GM23338 (cell line): ENCODE results near the gene CCDC92B. TPM values are rescaled to one million over a fixed set of nuclear protein-coding genes. Genes with fewer than 3 reads are reported as not detected.
A peak's percentile ranks its signal among the peaks of the same experiment; 100 is the strongest.

Experiments used
- ATAC-seq: fragments of 200-7000 bp; cut with Tn5 transposase; 3 replicates; pipeline ENCODE4 v1.9.1; 2020
- DNase-seq: peaks from one replicate; pipeline ENCODE4 v3.0.0-alpha.2; 2015; ENCODE audit warnings: low spot score
- H2AFZ ChIP-seq: fragments of 200-600 bp; sonication (generic); 2 replicates; pipeline ENCODE4 v1.8.0; 2016; ENCODE audit warnings: antibody characterized with exemption, mild to moderate bottlenecking, moderate library complexity
- H3F3A ChIP-seq: fragments of 200-600 bp; sonication (generic); replicated peaks from 2 replicates; pipeline ENCODE4 v1.8.0; 2017; ENCODE audit warnings: antibody characterized with exemption, mixed run types, low read depth
- H3K27ac ChIP-seq: fragments of 200-600 bp; sonication (generic); 2 replicates; pipeline ENCODE4 v1.6.1; 2016; ENCODE audit warnings: low read depth
- H3K27me3 ChIP-seq: fragments of 200-600 bp; sonication (generic); 2 replicates; pipeline ENCODE4 v1.8.0; 2016; ENCODE audit warnings: mild to moderate bottlenecking, mixed run types, moderate library complexity; ENCODE audit not compliant: insufficient read depth
- H3K36me3 ChIP-seq: fragments of 200-600 bp; sonication (generic); 2 replicates; pipeline ENCODE4 v1.8.0; 2016; ENCODE audit warnings: mild to moderate bottlenecking; ENCODE audit not compliant: insufficient read depth
- H3K4me1 ChIP-seq: fragments of 200-600 bp; sonication (generic); 2 replicates; pipeline ENCODE4 v1.8.0; 2016; ENCODE audit warnings: mild to moderate bottlenecking, moderate library complexity; ENCODE audit not compliant: insufficient read depth
- H3K4me2 ChIP-seq: fragments of 200-600 bp; sonication (generic); 2 replicates; pipeline ENCODE4 v1.7.1; 2017; ENCODE audit warnings: mixed run types
- H3K4me3 ChIP-seq: fragments of 200-600 bp; sonication (generic); 2 replicates; pipeline ENCODE4 v1.6.1; 2016; ENCODE audit warnings: mixed run types
- H3K79me2 ChIP-seq: fragments of 200-600 bp; sonication (generic); replicated peaks from 2 replicates; pipeline ENCODE4 v1.8.0; 2017; ENCODE audit warnings: mild to moderate bottlenecking; ENCODE audit not compliant: insufficient read depth
- H3K9me2 ChIP-seq: fragments of 200-600 bp; sonication (generic); 2 replicates; pipeline ENCODE4 v1.8.0; 2017; ENCODE audit not compliant: insufficient read depth
- H4K20me1 ChIP-seq: fragments of 200-600 bp; sonication (generic); replicated peaks from 2 replicates; pipeline ENCODE4 v1.8.0; 2017; ENCODE audit warnings: mild to moderate bottlenecking; ENCODE audit not compliant: insufficient read depth
- H3K27ac Mint-ChIP-seq: 2 replicates; pipeline ENCODE4 v1.8.0; 2020; ENCODE audit warnings: inconsistent platforms, mild to moderate bottlenecking, moderate library complexity, mixed read lengths
- H3K27me3 Mint-ChIP-seq: 3 replicates; pipeline ENCODE4 v1.8.0; 2022; ENCODE audit warnings: low read depth, mild to moderate bottlenecking, moderate library complexity, mixed read lengths, inconsistent platforms; ENCODE audit not compliant: insufficient read depth, poor library complexity
- H3K36me3 Mint-ChIP-seq: 3 replicates; pipeline ENCODE4 v1.8.0; 2021; ENCODE audit warnings: low read depth, mild to moderate bottlenecking, inconsistent platforms, moderate library complexity, mixed read lengths
- H3K4me1 Mint-ChIP-seq: 3 replicates; pipeline ENCODE4 v1.8.0; 2020; ENCODE audit warnings: mild to moderate bottlenecking, inconsistent platforms, mixed read lengths
- H3K4me3 Mint-ChIP-seq: 3 replicates; pipeline ENCODE4 v1.8.0; 2021; ENCODE audit warnings: moderate library complexity, mild to moderate bottlenecking, inconsistent platforms, mixed read lengths
- H3K9me3 Mint-ChIP-seq: 3 replicates; pipeline ENCODE4 v1.8.0; 2020; ENCODE audit warnings: moderate library complexity, mild to moderate bottlenecking, inconsistent platforms, mixed read lengths
- CREB1 ChIP-seq: fragments of 250-450 bp; sonication (Bioruptor Pico); IDR thresholded peaks from 2 replicates; pipeline ENCODE4 v1.5.0; 2020; ENCODE audit warnings: low read depth, mild to moderate bottlenecking, moderate library complexity
- EZH2 ChIP-seq: fragments of 200-600 bp; sonication (generic); IDR thresholded peaks from one replicate; pipeline ENCODE4 v1.8.0; 2017; ENCODE audit warnings: antibody characterized with exemption, mild to moderate bottlenecking, low read depth; ENCODE audit not compliant: unreplicated experiment
- EZH2phosphoT487 ChIP-seq: fragments of 200-600 bp; sonication (generic); IDR thresholded peaks from one replicate; pipeline ENCODE4 v1.8.1; 2018; ENCODE audit warnings: antibody characterized with exemption; ENCODE audit not compliant: unreplicated experiment
- JUNB ChIP-seq: IDR thresholded peaks from one replicate; pipeline ENCODE4 v1.6.1; 2016; ENCODE audit warnings: antibody characterized with exemption; ENCODE audit not compliant: unreplicated experiment
- NANOG ChIP-seq: IDR thresholded peaks from 2 replicates; pipeline ENCODE4 v1.6.1; 2016; ENCODE audit warnings: antibody characterized with exemption, borderline replicate concordance
- POLR2AphosphoS5 ChIP-seq: IDR thresholded peaks from 2 replicates; pipeline ENCODE4 v1.6.1; 2016; ENCODE audit warnings: antibody characterized with exemption, low read depth
- STAT1 ChIP-seq: IDR thresholded peaks from one replicate; pipeline ENCODE4 v1.6.1; 2016; ENCODE audit warnings: antibody characterized with exemption; ENCODE audit not compliant: unreplicated experiment
- ZNF114 ChIP-seq: fragments of 250-450 bp; sonication (Bioruptor Pico); IDR thresholded peaks from 2 replicates; pipeline ENCODE4 v1.5.0; 2020; ENCODE audit warnings: mild to moderate bottlenecking, moderate library complexity
- ZNF331 ChIP-seq: fragments of 250-450 bp; sonication (Bioruptor Pico); IDR thresholded peaks from 2 replicates; pipeline ENCODE4 v1.5.0; 2020; ENCODE audit warnings: low read depth, mild to moderate bottlenecking, moderate library complexity
- polyA plus RNA-seq: library from polyadenylated mRNA; unstranded; fragments of >200 nt; fragmentation: Nextera tagmentation; extraction: Ambion mirVana; gene quantifications from 2 replicates; pipeline ENCODE4 v1.2.1, GENCODE V29; 2016
- total RNA-seq: library from RNA; depleted of rRNA; stranded (reverse); fragments of >200 nt; shearing (Covaris generic); gene quantifications from 2 replicates; pipeline ENCODE4 v1.2.3, GENCODE V29; 2014
- TF ChIP-seq, protein P1 (sequence below), 2 experiments: fragments of 200-600 bp in 1 of 2; sonication (generic) in 1 of 2; conservative IDR thresholded peaks; 2 replicates each; pipeline versions ENCODE4 v1.5.1 to v1.6.1; 2016 to 2017; ENCODE audit warnings: antibody characterized with exemption in 2 of 2, low read depth in 2 of 2, mild to moderate bottlenecking in 2 of 2, moderate library complexity in 1 of 2
- TF ChIP-seq, protein P2 (sequence below): IDR thresholded peaks from one replicate; pipeline ENCODE4 v1.6.1; 2018; ENCODE audit warnings: antibody characterized with exemption; ENCODE audit not compliant: unreplicated experiment
- TF ChIP-seq, protein P3 (sequence below): IDR thresholded peaks from 2 replicates; pipeline ENCODE4 v1.6.1; 2016; ENCODE audit warnings: antibody characterized with exemption
- TF ChIP-seq, protein P4 (sequence below): fragments of 250-450 bp; sonication (Bioruptor Pico); IDR thresholded peaks from 2 replicates; pipeline ENCODE4 v1.5.0; 2020; ENCODE audit warnings: mild to moderate bottlenecking, moderate library complexity

The CCDC92B gene
- total and polyA plus RNA-seq, 2 experiments from 2014 or later: 5.7 to 9.1 TPM

DNA sequence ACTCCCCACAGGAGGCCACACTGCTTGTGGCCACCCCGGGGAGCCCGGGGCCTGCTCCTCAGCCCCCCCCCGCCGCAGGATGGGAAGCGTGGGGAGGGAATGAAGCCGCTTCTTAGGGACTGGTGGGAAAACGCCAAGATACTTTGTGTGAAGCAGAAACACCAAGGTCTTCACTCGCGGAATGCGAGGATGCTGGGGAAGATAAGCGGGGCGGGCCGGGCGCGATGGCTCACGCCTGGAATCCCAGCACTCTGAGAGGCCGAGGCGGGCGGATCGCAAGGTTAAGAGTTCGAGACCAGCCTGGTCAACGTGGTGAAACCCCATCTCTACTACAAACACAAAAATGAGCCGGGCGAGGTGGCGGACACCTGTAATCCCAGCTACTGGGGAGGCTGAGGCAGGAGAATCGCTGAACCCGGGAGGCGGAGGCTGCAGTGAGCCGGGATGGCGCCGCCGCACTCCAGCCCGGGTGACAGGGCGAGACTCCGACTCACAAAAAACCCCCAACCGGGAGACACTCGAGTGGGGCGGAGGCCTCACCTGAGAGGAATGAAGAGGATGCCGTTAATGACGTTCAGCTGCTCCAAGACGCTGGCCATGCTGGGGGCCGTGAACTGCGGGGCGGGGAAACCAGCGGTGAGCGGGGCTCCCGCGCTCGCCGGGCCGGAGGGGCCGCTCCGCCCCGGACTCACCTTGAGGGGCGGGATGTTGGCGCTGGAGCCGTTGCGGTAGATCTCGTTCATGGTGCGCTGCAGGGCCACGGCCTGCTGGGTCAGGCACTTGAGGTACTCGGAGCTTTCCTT is 58.2 kb downstream of the CCDC92B start:
- Histone ChIP-seq H3K79me2 (no peaks in the 10 kb centered on the region), H3K4me2 (no peak overlapping the region), H4K20me1 (peaks cover 4% of the 10 kb centered on the region), H3K4me3 (peak overlapping the region; percentile 35; the same call in 1 of the 2 replicates), H3K4me1 (peaks cover 5% of the 10 kb centered on the region; the same call in 1 of the 2 replicates), H3K27ac (peak overlapping the region; percentile 32; the same call in 1 of the 2 replicates), H2AFZ (no peak overlapping the region), H3K27me3 (no peaks in the 10 kb centered on the region), H3F3A (peaks cover 16% of the 10 kb centered on the region), H3K9me2 (no peaks in the 10 kb centered on the region), H3K36me3 (no peaks in the 10 kb centered on the region)
- Mint-ChIP-seq H3K4me1 (peaks cover 8% of the 10 kb centered on the region; the same call in 2 of the 3 replicates), H3K27ac (no peak overlapping the region), H3K4me3 (no peak overlapping the region), H3K27me3 (peaks cover 24% of the 10 kb centered on the region), H3K36me3 (peaks cover 13% of the 10 kb centered on the region), H3K9me3 (no peaks in the 10 kb centered on the region)
- ATAC-seq (peak; percentile 17), DNase-seq (no peak)
- TF ChIP-seq, protein P1, sequence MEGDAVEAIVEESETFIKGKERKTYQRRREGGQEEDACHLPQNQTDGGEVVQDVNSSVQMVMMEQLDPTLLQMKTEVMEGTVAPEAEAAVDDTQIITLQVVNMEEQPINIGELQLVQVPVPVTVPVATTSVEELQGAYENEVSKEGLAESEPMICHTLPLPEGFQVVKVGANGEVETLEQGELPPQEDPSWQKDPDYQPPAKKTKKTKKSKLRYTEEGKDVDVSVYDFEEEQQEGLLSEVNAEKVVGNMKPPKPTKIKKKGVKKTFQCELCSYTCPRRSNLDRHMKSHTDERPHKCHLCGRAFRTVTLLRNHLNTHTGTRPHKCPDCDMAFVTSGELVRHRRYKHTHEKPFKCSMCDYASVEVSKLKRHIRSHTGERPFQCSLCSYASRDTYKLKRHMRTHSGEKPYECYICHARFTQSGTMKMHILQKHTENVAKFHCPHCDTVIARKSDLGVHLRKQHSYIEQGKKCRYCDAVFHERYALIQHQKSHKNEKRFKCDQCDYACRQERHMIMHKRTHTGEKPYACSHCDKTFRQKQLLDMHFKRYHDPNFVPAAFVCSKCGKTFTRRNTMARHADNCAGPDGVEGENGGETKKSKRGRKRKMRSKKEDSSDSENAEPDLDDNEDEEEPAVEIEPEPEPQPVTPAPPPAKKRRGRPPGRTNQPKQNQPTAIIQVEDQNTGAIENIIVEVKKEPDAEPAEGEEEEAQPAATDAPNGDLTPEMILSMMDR (conservative IDR thresholded peaks at IDR 0.05; ENCODE audit: low read depth in 2 of 2): no peak
- TF ChIP-seq, protein P2, sequence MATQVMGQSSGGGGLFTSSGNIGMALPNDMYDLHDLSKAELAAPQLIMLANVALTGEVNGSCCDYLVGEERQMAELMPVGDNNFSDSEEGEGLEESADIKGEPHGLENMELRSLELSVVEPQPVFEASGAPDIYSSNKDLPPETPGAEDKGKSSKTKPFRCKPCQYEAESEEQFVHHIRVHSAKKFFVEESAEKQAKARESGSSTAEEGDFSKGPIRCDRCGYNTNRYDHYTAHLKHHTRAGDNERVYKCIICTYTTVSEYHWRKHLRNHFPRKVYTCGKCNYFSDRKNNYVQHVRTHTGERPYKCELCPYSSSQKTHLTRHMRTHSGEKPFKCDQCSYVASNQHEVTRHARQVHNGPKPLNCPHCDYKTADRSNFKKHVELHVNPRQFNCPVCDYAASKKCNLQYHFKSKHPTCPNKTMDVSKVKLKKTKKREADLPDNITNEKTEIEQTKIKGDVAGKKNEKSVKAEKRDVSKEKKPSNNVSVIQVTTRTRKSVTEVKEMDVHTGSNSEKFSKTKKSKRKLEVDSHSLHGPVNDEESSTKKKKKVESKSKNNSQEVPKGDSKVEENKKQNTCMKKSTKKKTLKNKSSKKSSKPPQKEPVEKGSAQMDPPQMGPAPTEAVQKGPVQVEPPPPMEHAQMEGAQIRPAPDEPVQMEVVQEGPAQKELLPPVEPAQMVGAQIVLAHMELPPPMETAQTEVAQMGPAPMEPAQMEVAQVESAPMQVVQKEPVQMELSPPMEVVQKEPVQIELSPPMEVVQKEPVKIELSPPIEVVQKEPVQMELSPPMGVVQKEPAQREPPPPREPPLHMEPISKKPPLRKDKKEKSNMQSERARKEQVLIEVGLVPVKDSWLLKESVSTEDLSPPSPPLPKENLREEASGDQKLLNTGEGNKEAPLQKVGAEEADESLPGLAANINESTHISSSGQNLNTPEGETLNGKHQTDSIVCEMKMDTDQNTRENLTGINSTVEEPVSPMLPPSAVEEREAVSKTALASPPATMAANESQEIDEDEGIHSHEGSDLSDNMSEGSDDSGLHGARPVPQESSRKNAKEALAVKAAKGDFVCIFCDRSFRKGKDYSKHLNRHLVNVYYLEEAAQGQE: no peak
- TF ChIP-seq STAT1 (no peak), EZH2phosphoT487 (no peak), JUNB (no peak), ZNF331 (CRISPR knock-in tag) (no peak), ZNF114 (CRISPR knock-in tag) (no peak), EZH2 (no peak), NANOG (no peak), CREB1 (no peak), POLR2AphosphoS5 (no peak)
- TF ChIP-seq, protein P3, sequence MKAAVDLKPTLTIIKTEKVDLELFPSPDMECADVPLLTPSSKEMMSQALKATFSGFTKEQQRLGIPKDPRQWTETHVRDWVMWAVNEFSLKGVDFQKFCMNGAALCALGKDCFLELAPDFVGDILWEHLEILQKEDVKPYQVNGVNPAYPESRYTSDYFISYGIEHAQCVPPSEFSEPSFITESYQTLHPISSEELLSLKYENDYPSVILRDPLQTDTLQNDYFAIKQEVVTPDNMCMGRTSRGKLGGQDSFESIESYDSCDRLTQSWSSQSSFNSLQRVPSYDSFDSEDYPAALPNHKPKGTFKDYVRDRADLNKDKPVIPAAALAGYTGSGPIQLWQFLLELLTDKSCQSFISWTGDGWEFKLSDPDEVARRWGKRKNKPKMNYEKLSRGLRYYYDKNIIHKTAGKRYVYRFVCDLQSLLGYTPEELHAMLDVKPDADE: no peak
- TF ChIP-seq, protein P4, sequence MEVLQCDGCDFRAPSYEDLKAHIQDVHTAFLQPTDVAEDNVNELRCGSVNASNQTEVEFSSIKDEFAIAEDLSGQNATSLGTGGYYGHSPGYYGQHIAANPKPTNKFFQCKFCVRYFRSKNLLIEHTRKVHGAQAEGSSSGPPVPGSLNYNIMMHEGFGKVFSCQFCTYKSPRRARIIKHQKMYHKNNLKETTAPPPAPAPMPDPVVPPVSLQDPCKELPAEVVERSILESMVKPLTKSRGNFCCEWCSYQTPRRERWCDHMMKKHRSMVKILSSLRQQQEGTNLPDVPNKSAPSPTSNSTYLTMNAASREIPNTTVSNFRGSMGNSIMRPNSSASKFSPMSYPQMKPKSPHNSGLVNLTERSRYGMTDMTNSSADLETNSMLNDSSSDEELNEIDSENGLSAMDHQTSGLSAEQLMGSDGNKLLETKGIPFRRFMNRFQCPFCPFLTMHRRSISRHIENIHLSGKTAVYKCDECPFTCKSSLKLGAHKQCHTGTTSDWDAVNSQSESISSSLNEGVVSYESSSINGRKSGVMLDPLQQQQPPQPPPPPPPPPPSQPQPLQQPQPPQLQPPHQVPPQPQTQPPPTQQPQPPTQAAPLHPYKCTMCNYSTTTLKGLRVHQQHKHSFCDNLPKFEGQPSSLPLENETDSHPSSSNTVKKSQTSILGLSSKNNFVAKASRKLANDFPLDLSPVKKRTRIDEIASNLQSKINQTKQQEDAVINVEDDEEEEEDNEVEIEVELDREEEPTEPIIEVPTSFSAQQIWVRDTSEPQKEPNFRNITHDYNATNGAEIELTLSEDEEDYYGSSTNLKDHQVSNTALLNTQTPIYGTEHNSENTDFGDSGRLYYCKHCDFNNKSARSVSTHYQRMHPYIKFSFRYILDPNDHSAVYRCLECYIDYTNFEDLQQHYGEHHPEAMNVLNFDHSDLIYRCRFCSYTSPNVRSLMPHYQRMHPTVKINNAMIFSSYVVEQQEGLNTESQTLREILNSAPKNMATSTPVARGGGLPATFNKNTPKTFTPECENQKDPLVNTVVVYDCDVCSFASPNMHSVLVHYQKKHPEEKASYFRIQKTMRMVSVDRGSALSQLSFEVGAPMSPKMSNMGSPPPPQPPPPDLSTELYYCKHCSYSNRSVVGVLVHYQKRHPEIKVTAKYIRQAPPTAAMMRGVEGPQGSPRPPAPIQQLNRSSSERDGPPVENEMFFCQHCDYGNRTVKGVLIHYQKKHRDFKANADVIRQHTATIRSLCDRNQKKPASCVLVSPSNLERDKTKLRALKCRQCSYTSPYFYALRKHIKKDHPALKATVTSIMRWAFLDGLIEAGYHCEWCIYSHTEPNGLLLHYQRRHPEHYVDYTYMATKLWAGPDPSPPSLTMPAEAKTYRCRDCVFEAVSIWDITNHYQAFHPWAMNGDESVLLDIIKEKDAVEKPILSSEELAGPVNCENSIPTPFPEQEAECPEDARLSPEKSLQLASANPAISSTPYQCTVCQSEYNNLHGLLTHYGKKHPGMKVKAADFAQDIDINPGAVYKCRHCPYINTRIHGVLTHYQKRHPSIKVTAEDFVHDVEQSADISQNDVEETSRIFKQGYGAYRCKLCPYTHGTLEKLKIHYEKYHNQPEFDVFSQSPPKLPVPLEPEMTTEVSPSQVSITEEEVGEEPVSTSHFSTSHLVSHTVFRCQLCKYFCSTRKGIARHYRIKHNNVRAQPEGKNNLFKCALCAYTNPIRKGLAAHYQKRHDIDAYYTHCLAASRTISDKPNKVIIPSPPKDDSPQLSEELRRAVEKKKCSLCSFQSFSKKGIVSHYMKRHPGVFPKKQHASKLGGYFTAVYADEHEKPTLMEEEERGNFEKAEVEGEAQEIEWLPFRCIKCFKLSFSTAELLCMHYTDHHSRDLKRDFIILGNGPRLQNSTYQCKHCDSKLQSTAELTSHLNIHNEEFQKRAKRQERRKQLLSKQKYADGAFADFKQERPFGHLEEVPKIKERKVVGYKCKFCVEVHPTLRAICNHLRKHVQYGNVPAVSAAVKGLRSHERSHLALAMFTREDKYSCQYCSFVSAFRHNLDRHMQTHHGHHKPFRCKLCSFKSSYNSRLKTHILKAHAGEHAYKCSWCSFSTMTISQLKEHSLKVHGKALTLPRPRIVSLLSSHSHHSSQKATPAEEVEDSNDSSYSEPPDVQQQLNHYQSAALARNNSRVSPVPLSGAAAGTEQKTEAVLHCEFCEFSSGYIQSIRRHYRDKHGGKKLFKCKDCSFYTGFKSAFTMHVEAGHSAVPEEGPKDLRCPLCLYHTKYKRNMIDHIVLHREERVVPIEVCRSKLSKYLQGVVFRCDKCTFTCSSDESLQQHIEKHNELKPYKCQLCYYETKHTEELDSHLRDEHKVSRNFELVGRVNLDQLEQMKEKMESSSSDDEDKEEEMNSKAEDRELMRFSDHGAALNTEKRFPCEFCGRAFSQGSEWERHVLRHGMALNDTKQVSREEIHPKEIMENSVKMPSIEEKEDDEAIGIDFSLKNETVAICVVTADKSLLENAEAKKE (CRISPR knock-in tag): no peak
